Duodenal mucosa (tissue), 2 donors: ENCODE measurements around the gene SPACA9.

Experiments
- H3K27ac ChIP-seq: one replicate; pipeline ENCODE4 v1.7.0; 2013; ENCODE audit warnings: low read depth, low read length
- H3K27me3 ChIP-seq, 2 donors: one replicate each; pipeline ENCODE4 v1.7.0; 2013; ENCODE audit warnings: low read length in 2 of 2, control low read depth in 1 of 2; ENCODE audit not compliant: insufficient read depth in 2 of 2, control insufficient read depth in 1 of 2
- H3K36me3 ChIP-seq, 2 donors: one replicate each; pipeline ENCODE4 v1.7.0; 2013; ENCODE audit warnings: low read length in 2 of 2, control low read depth in 1 of 2; ENCODE audit not compliant: insufficient read depth in 2 of 2, control insufficient read depth in 1 of 2
- H3K4me1 ChIP-seq, 2 donors: one replicate each; pipeline ENCODE4 v1.7.0; 2013; ENCODE audit warnings: low read length in 2 of 2, control low read depth in 1 of 2; ENCODE audit not compliant: insufficient read depth in 2 of 2, control insufficient read depth in 1 of 2
- H3K4me3 ChIP-seq, 2 donors: one replicate each; pipeline ENCODE4 v1.7.0; 2013; ENCODE audit warnings: low read length in 2 of 2, low read depth in 1 of 2
- H3K9ac ChIP-seq, 2 donors: one replicate each; pipeline ENCODE4 v1.7.0; 2013; ENCODE audit warnings: low read length in 2 of 2, low read depth in 1 of 2
- H3K9me3 ChIP-seq, 2 donors: one replicate each; pipeline ENCODE4 v1.7.0; 2013; ENCODE audit warnings: low read length in 2 of 2, control low read depth in 1 of 2; ENCODE audit not compliant: control insufficient read depth in 1 of 2

The SPACA9 gene

GRCh38 chr9:132903574-132904492, 25.1 kb downstream of the SPACA9 start:
- H3K9ac ChIP-seq: no peak overlapping the region
- no peaks in the 10 kb centered on the region for H3K4me1 ChIP-seq
- H3K36me3 ChIP-seq: peaks cover 32 to 60% of the 10 kb centered on the region in 2 donors
- no peak overlapping the region for H3K27ac ChIP-seq
- H3K27me3 ChIP-seq: no peaks in the 10 kb centered on the region
- no peaks in the 10 kb centered on the region for H3K9me3 ChIP-seq
- H3K4me3 ChIP-seq: no peak overlapping the region

DNA sequence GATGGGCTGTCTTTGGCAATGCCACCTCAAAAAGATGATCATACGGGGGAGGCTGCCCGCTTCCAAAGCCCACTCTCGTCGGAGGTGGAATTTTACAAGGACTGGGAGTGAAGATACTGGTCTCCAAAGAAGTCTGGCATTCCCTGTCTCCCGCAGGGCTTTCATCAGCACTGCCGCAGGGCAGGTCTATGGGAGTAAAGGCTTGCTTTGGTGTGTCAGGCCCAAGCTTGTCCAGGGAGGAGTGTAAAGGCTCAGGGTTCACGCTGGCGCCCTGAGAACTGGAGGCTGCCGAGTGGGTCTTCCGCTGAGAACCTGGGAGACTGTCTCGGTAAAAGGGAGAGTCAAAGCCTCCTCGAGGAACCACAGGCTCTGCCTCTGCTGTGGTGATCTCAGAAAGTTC, 27.0 kb downstream of the SPACA9 start:
- no peaks in the 10 kb centered on the region for H3K9me3 ChIP-seq
- H3K36me3 ChIP-seq: peaks cover 37 to 60% of the 10 kb centered on the region in 2 donors
- H3K4me1 ChIP-seq: no peaks in the 10 kb centered on the region
- H3K4me3 ChIP-seq: no peak overlapping the region
- H3K9ac ChIP-seq: no peak overlapping the region
- no peak overlapping the region for H3K27ac ChIP-seq
- no peaks in the 10 kb centered on the region for H3K27me3 ChIP-seq

DNA sequence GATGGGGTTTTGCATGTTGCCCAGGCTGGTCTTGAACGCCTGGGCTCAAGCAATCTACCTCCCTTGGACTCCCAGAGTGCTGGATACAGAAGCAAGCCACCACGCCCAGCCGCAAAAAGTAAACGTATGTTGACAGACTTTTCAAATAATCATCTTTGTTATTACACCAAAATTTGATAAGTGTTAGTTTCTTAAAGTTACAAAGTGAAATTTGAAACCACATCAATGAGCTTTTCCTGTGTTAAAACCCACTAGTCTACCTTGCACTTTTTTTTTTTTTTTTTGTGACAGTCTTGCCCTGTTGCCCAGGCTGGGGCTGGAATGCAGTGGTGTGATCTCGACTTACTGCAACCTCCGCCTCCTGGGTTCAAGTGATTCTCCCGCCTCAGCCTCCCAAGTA, 29.9 kb downstream of the SPACA9 start:
- no peaks in the 10 kb centered on the region for H3K27me3 ChIP-seq
- no peak overlapping the region for H3K27ac ChIP-seq
- H3K4me3 ChIP-seq: no peak overlapping the region
- H3K4me1 ChIP-seq: no peaks in the 10 kb centered on the region
- H3K9me3 ChIP-seq: no peaks in the 10 kb centered on the region
- H3K36me3 ChIP-seq: peaks cover 34 to 64% of the 10 kb centered on the region in 2 donors
- H3K9ac ChIP-seq: no peak overlapping the region

DNA sequence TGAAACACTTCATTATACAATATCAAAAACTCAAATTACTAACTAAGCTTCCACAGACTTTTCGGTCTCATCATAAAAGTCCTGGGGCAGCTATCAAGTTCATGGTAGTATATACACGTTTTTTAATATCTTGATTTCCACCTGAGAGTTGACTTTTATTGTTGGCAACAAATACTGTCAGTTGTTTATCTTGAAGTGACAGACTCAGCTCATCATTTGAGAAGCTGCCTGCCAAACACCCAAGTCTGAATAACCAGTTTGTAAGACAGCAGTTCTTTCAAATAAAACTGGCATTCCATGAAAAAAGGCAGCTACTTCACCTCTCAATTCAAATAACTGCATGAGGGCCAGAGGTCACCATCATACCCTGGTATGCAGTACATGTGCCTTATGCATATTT, 30.6 kb downstream of the SPACA9 start:
- Histone ChIP-seq H3K27me3 (no peaks in the 10 kb centered on the region), H3K36me3 (peaks cover 29 to 60% of the 10 kb centered on the region in 2 donors), H3K9me3 (no peaks in the 10 kb centered on the region), H3K9ac (no peak overlapping the region), H3K4me3 (no peak overlapping the region), H3K4me1 (no peaks in the 10 kb centered on the region), H3K27ac (no peak overlapping the region)

DNA sequence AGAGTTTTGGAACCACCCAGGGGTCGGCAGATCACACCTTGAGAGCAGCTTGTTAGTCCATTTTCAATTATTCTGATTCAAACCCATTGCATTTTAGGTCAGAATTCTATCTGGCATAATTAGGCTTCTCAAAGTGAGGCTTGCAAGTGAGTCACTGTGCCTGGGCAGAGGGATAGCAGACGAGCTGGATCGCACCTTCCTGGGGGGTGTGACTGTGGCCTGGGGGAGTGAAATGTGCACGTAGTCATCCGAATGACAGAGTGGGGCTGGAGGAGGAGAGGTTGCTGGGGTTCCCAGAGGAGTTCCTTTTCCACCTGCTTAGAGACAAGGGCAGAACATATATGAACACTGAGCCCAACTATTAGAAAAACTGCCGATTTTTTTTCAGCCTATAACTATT, 31.7 kb downstream of the SPACA9 start:
- H3K9ac ChIP-seq: no peak overlapping the region
- no peak overlapping the region for H3K27ac ChIP-seq
- no peaks in the 10 kb centered on the region for H3K27me3 ChIP-seq
- H3K4me1 ChIP-seq: no peaks in the 10 kb centered on the region
- peaks cover 26 to 62% of the 10 kb centered on the region in 2 donors for H3K36me3 ChIP-seq
- no peak overlapping the region for H3K4me3 ChIP-seq
- no peaks in the 10 kb centered on the region for H3K9me3 ChIP-seq

DNA sequence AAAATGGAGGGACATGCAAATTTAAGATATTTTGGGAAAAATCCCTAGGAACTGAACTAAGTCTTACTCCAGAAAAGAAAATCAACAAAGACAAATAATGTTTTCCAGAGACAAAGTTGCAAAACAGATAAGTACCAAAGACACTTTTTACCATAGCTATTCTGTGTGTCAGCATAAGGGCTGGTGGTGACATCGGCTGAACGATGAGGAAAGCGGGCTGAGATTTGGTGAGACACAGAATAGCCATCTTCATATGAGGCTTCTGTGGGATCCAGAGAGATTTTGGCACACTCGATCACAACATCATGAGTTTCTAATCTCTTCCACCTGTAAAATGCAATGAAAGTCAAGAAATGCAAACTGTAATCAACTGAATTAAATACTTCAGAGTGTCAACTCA, 33.4 kb downstream of the SPACA9 start:
- Histone ChIP-seq H3K27me3 (no peaks in the 10 kb centered on the region), H3K9me3 (no peaks in the 10 kb centered on the region), H3K27ac (no peak overlapping the region), H3K9ac (no peak overlapping the region), H3K36me3 (peaks cover 25 to 69% of the 10 kb centered on the region in 2 donors), H3K4me1 (no peaks in the 10 kb centered on the region), H3K4me3 (no peak overlapping the region)

GRCh38 chr9:132914924-132915323, 36.2 kb downstream of the SPACA9 start:
- peaks cover 24 to 80% of the 10 kb centered on the region in 2 donors for H3K36me3 ChIP-seq
- no peaks in the 10 kb centered on the region for H3K4me1 ChIP-seq
- H3K4me3 ChIP-seq: no peak overlapping the region
- H3K9ac ChIP-seq: no peak overlapping the region
- no peaks in the 10 kb centered on the region for H3K27me3 ChIP-seq
- H3K9me3 ChIP-seq: no peaks in the 10 kb centered on the region
- H3K27ac ChIP-seq: no peak overlapping the region

GRCh38 chr9:132919614-132920268, 41.0 kb downstream of the SPACA9 start:
- Histone ChIP-seq H3K36me3 (peaks cover 47 to 80% of the 10 kb centered on the region in 2 donors), H3K4me3 (no peak overlapping the region), H3K4me1 (no peaks in the 10 kb centered on the region), H3K27ac (no peak overlapping the region), H3K27me3 (no peaks in the 10 kb centered on the region), H3K9ac (no peak overlapping the region), H3K9me3 (no peaks in the 10 kb centered on the region)

DNA sequence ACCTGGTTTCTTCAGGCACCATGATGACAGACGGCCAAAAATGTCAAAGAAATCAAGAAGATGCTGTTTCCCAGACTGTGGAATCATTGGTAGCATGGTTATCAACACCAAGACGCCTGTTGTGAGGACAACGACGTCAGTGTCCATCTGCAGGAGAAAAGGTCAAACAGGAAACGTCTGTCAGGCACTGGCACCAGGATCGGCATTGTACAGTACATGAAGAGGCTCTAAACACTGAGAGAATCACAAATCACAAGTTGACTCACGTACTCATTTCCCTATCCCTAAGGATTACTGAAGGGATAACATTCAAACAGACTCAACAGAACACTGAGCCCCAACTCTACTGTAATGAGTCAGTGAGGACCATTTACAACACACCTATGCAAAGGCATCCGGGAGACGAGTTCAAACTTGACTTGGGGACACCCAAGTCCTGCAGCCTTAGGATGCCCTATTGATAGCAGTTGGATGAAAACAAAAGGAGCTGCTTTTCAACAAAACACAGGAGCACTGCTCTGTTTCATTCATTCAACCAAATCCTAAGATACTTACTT, 44.7 kb downstream of the SPACA9 start:
- H3K9me3 ChIP-seq: no peaks in the 10 kb centered on the region
- no peak overlapping the region for H3K27ac ChIP-seq
- H3K4me3 ChIP-seq: no peak overlapping the region
- H3K36me3 ChIP-seq: peaks cover 55 to 73% of the 10 kb centered on the region in 2 donors
- H3K27me3 ChIP-seq: no peaks in the 10 kb centered on the region
- no peak overlapping the region for H3K9ac ChIP-seq
- no peaks in the 10 kb centered on the region for H3K4me1 ChIP-seq

DNA sequence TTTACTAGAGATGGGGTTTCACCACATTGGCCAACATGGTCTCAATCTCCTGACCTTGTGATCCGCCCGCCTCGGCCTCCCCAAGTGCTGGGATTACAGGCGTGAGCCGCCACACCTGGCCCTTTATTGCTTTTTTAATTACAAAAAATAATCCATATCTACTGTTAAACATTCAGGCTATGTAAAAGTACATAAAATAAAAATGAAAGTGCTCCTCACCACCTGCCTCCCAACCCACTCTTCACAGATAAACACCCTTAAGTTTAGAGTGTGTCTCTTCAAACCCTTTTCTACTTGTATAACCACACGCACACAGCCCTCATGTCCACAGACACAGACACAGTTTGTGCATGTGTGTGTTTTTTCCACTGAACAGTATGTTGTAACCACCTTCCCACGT, 49.0 kb downstream of the SPACA9 start:
- no peaks in the 10 kb centered on the region for H3K4me1 ChIP-seq
- no peak overlapping the region for H3K4me3 ChIP-seq
- no peaks in the 10 kb centered on the region for H3K9me3 ChIP-seq
- H3K27me3 ChIP-seq: no peaks in the 10 kb centered on the region
- no peak overlapping the region for H3K27ac ChIP-seq
- H3K36me3 ChIP-seq: peaks cover 26 to 41% of the 10 kb centered on the region in 2 donors
- H3K9ac ChIP-seq: no peak overlapping the region
